Hindlimb muscle (tissue), 1 donor: Measurements from ENCODE around the gene MPHOSPH9. TPM values are rescaled to one million over a fixed set of nuclear protein-coding genes. Genes with fewer than 3 reads are reported as not detected.
"Not testable (repeated sequence)": the region's sequence is repeated elsewhere in the genome, so short reads cannot be mapped to it uniquely, and the experiment has no call there.

Experiments
- DNase-seq: peaks from one replicate; pipeline ENCODE4 v3.0.0-alpha.2; 2013
- polyA plus RNA-seq: library from polyadenylated mRNA; unstranded; fragments of 120-200 nt; gene quantifications from one replicate; pipeline ENCODE4 v1.2.1, GENCODE V29; 2013; ENCODE audit not compliant: insufficient read length

The MPHOSPH9 gene
- polyA plus RNA-seq, 1 donor, result 19.3 TPM

DNA sequence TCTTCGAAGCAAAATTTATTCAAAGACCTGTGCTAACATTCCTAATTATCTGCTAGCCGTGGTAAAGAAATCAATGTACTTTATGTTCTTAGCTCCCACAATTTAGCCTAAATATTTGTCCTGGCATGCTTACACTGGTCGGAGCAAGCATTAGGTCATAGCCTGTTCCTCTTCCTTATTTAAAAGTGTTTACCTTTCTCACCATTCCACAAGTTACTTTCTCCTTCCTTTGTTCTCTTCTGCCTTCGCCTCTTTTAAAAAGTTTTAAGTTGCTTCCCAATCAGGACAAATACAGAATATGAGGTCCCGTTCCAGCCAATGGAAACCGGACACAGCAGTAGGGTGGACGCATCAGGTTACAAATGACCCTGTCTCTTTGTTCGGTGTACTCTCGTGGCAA, 27.1 kb upstream of the MPHOSPH9 start:
- no peak for DNase-seq

DNA sequence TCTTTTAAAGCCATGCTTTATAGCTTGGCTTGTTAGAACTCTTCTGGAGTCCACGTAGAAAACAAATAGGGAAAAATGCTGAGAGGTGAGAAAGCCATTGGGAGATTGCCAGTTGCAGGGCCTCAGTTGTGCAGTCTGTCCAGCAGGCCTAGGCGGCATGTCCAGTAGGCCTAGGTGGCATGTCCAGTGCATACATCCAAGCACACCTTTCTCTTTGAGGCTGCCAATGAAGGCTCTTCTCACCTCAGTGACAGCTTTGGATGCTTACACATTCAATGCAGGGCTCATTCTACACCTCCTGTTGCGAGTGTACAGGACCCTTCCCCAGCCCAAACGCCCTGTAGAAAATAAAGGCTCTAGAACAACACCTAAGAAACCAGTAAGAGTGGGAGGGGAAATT, 25.7 kb upstream of the MPHOSPH9 start:
- no peak for DNase-seq

DNA sequence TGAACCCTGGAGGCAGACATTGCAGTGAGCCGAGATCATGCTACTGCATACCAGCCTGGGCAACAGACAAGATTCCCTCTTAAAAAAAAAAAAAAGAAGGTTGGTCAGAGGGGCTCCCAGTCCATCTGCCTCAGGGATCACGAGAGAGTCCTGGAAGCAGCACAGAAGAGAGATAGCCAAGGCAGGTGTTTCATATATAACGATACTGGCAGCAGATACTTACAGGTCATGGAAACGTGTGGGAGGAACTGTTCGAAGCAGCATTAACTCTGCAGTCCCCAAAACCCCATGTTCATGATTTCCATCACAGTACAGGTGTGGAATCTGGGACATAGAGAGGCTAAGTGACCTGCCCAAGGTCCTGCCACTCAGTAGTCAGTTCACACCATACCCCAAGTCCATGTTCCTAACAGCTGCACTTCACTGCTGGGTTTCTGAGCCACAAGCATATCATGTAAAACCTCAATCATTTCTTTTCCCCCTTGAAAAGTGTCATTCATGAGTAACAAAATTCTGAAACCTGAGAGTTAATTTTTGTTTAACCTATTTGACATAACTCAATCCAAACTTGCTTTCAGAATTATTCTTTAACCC, 22.0 kb upstream of the MPHOSPH9 start:
- DNase-seq, result no peak

DNA sequence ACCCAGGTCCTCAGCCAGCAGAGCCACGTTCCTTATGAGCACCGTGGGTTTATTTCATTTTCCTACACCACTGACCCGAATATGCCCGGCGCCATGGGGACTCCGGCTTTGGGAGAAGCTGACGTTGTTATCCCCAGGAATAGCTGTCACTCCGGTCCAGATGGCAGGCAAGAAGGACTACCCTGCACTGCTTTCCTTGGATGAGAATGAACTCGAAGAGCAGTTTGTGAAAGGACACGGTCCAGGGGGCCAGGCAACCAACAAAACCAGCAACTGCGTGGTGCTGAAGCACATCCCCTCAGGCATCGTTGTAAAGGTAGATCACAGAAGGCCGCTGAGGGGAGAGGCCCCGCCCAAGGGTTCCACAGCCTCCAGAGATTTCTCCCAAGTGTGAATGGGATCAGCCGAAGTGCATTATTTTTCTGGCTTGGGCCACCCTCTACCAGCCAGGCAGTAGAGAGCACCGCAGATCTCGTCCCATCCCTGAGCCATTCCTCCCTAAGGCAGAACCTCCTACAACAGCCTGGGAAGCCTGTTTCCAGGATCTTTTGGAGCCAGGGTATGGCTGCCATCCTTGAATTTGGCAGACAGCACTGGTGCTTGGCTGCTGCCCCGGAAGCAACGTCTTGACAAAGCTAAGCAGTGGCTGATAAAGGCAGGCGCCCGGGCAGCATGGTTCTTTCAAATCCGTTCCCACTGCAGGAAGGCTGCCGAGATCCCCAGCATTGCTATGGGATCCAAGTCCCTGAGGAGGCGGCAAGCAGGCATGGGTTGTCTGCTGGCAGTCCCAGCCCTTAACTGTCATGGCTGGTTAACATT, 20.9 kb upstream of the MPHOSPH9 start:
- DNase-seq, result no peak

DNA sequence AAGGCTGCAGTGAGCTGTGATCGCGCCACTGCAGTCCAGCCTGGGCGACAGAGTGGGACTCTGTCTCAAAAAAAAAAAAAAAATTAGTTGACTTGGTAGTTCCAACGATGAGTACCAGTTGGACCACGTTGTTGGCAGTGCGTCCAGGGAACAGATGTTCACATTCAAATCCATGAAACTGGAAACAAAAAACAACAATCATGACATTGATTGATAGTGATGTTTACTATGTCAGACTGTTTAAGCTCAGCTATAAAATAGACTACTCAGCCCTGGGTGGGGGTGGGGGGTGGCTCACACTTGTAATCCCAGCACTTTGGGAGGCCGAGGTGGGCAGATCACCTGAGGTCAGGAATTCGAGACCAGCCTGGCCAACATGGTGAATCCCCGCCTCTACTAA, 19.4 kb upstream of the MPHOSPH9 start:
- DNase-seq, result not testable (repeated sequence)

DNA sequence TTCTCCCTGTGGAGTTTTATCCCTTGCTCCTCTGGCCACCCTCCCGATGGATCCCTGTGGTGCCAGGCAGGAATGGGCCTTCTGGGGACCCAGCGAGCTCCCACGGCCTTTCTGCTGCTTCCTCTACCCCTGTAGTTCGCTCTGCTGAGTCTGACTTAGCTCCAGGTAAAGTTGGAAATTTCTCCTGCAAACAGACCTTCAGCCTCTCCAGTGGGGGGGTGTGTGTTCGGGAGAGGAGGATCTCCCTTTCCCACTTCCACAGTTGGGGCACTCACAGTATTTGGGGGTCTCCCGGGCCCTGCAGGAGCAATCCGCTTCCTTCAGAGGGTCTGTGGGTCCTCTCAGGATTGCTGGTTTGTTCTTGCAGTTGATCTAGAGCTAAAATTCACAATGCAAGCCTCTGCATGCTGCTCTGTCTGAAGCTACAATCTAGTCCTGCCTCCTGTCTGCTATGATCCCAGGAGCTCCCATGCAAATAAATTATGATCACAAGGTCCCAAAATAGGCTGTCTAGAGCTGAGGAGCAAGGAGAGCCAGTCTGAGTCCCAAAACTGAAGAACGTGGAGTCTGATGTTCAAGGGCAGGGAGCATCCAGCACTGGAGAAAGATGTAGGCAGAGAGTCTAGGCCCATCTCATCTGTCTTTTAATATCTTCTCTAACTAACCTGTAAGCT, 18.6 kb upstream of the MPHOSPH9 start:
- no peak for DNase-seq

DNA sequence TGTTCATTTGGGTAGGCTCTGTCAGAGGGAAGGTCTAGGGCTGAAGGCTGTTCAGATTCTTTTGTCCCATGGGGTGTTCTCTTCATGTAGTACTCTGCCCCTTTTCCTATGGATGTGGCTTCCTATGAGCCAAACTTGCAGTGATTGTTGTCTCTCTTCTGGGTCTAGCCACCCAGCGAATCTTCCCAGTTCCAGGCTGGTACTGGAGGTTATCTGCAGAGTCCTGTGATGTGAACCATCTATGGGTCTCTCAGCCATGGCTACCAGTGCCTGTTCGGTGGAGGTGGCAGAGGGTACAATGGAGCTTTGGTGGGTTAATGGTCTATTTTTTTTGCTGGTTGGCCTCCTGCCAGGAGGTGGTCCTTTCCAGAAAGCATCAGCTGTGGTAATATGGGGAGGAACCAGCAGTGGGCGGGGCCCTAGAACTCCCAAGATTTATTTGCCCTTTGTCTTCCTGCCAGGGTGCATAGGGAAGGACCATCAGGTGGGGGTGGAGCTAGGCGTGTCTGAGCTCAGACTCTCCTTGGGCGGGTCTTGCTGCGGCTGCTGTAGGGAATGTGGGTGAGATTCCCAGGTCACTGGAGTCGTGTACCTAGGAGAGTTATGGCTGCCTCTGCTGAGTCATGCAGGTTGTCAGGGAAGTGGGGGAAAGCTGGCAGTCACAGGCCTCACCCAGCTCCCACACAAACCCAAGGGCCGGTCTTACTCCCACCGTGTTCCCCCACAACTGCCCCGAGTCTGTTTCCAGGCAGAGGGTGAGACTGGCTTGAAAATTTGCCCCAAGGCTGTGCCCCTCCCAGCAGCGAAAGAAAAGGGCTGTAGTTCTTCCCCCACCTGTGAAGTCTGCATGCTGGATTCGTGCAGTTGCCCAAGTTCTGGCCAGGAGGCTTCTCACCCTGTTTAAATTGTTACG, 17.8 kb upstream of the MPHOSPH9 start:
- DNase-seq, result no peak

DNA sequence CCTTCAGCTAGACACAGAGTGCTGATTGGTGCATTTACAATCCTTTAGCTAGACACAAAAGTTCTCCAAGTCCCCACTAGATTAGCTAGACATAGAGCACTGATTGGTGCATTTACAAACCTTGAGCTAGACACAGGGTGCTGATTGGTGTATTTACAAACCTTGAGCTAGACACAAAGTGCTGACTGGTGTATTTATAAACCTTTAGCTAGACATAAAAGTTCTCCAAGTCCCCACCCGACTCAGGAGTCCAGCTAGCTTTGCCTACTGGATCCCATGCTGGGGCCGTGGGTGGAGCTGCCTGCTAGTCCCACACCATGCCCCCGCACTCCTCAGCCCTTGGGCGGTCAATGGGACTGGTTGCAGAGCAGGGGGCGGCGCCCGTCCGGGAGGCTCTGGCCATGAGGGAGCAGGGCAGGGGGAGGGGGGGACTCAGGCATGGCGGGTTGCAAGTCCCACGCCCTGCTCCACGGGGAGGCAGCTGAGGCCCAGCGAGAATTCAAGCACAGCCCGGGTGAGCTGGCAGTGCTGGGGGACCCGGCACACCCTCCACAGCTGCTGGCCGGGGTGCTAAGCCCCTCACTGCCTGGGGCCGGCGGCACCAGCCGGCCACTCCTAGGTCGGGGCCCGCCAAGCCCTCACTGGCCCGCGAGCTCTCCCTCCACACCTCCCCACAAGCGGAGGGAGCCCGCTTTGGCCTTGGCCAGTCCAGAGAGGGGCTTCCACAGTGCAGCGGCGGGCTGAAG, 16.2 kb upstream of the MPHOSPH9 start:
- DNase-seq, result not testable (repeated sequence)

DNA sequence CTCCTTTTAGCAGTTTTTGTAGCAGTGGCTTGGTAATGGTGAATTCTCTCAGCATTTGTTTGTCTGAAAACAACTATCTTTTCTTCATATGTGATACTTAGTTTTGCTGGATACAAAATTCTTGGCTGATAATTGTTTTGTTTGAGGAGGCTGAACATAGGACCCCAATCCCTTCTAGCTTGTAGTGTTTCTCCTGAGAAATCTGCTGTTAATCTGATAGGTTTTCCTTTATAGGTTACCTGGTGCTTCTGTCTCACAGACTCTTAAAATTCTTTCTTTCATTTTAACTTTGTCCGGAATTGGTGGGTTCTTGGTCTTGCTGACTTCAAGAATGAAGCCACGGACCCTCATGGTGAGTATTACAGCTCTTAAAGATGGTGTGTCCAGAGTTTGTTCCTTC, 15.2 kb upstream of the MPHOSPH9 start:
- not testable (repeated sequence) for DNase-seq

DNA sequence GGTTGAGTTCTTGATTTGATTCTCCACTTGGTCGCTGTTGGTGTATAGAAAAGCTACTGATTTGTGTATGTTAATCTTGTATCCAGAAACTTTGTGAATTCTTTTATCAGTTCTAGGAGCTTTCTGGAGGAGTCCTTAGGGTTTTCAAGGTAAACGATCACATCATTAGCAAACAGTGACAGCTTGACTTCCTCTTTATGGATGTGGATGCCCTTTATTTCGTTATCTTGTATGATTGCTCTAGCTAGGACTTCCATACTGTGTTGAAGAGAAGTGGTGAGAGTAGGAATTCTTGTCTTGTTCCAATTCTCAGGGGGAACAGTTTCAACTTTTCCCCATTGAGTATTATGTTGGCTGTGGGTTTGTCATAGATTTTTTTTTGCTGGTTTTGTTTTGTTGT, 12.7 kb upstream of the MPHOSPH9 start:
- DNase-seq, result no peak

DNA sequence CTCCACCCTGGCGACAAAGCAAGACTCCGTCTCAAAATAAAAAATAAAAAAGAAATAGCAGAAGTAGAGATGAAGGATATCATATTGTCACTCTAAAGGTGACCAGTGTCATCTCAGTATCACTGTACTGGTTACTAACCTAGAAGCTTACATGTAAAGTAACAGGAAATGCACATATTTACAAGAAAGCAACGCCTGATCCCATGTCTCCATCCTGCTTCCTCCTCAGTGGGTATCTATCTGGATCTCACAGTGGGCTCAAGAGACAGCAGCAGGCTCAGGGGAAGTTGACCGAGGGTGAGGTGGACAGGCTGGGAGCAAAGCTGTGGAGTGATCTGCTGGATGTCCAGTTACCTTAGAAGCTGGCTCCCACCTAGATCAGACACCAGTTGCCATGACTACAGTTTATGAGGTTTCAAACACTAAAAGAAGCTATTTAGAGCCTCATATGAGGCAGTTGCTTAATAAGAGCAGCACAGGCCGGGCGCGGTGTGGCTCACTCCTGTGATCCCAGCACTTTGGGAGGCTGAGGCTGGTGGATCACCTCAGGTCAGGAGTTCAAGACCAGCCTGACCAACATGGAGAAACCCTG, 10.8 kb upstream of the MPHOSPH9 start:
- DNase-seq, result no peak

DNA sequence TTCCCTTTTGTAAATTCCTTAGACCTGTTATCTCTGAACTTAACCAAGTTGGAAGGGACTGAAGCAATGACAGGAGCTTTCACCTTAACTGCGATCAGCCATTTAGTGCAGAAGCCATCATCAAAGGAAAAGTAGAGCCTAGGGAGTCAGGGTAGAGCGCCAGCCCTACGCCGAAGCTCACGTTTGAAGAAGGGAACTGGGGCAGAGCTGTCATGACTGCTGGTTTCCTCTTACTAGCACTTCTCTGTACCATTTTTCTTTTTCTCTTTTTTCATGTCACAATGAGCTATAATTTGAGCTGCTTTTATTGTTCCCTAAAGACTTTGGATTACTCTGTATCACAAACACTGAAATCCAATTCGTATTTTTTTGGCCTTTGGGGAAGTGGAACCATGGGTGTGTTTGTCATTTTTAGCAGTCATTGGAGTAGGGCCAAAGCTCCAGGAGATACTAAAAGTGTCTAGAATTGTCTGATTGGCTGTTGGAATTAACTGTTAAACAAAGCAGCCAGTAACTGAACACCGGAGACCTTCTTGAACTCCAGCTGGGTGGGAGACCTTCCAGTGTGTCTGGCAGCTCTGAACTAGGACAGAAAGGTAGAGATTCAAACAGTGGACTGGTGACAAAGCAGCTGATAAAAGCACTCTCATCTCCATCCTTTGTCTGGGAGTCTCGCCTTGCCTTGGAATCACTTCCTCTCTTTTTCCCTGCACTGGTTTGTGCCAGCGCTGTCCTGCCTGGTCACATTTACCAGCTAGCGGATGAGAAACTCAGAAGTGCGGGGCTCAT, 9.4 kb upstream of the MPHOSPH9 start:
- DNase-seq, result peak; percentile 20

DNA sequence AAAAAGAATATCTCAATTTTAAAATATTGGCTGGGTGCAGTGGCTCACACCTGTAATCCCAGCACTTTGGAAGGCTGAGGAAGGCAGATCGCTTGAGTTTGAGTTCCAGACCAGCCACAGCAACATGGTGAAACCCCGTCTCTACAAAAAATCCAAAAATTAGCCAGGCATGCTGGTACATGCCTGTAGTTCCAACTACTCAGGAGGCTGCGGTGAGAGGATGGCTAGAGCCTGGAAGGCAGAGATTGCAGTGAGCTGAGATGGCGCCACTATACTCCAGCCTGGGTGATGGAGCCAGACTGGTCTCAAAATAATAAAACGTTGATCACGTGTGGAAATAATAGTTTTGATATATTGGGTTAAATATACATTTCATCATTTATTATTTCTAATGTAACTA, 6.0 kb upstream of the MPHOSPH9 start:
- no peak for DNase-seq

DNA sequence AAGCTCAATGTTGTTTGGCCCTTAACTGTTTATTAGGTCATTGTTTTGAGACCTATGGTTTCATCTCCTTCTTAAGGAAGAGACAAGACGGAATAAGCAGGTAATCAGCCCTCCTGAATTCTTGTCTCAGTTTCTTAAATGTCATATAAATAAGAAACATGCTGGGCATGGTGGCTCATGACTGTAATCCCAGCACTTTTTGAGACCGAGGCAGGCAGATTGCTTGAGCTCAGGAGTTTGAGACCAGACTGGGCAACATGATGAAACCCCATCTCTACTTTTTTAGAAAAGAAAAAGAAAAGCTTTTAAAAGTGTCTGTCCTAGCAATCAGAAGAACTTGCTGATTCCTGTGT, 5.4 kb upstream of the MPHOSPH9 start:
- no peak for DNase-seq

DNA sequence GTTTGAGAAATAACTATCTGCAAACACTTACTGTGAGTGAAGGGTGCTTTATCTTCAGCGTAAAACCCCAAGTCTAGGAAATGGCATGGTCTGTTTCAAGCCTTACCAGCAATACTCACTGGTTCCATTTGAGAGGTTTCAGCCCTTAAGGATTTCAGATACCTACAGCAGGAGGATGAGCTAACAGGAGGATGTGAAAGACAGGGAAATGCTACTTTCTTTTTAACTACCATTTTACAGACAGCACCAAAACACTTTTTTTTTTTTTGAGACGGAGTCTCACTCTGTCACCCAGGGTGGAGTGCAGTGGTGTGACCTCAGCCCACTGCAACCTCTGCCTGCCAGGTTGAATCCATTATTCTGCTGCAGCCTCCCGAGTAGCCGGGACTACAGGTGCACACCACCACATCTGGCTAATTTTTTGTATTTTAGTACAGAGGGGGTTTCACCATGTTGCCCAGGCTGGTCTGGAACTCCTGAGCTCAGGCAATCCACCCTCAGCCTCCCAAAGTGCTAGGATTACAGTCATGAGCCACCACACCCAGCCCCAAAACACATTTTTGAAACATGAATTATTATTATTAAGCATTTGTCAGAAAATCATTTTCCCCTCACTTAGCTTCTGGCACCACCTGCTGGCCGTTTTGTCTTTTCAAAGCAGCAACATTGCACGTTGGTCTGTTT, 4.8 kb upstream of the MPHOSPH9 start:
- DNase-seq, result peak; percentile 49

DNA sequence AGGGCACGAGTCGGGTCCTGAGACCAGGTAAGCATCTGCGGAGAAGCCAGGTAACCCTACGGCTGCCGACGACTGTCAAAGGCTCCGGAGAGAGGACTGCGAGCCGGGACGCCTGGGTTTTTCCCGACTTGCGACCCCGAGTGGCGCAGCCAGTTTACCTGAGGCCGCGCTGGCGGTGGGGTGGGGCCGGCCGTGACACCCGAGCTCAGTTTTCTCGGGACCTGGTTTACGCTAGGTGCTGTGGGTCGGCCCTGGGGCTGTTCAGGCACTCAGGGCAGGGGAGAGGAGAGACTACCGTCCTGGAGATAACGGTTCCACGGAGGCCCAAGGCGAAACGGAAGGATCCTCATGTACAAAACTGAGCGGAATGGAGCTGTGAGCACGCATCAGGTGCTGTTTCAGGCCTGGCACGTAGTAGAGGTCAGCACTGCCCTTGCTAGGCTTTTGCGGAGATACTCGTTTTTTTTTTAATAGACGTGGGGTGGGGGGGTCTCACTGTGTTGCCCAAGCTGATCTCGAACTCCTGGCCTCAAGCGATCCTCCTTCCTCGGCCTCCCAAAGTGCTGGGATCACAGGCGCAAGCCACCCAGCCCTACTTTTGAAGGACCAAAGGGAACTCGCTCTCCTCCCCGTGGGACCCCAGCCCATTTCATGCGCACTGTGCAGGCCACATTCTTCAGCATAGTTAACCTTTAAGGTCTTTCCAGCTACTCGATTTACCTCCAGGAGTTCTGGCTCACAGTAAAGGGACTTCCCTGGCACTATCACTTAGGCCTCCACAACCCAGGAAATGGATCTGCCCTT, 766 bp upstream of the MPHOSPH9 start:
- DNase-seq, result no peak

DNA sequence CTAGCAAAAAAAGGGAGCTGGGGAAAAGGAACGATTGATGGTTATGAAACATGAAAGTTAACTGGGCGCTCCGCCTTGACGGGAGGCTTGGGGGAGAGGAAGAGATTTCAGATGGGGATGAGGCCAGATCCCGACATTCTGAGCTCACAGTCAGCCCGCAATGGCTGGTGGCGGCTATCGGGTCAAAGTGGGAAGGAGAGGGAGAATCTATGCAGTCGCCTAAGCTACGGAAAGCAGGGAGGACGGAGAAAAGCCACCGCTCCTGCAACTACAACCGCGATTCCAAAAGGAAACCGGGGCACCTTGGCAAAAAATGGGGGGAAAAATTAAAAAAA, 502 bp downstream of the MPHOSPH9 start:
- DNase-seq, result no peak

DNA sequence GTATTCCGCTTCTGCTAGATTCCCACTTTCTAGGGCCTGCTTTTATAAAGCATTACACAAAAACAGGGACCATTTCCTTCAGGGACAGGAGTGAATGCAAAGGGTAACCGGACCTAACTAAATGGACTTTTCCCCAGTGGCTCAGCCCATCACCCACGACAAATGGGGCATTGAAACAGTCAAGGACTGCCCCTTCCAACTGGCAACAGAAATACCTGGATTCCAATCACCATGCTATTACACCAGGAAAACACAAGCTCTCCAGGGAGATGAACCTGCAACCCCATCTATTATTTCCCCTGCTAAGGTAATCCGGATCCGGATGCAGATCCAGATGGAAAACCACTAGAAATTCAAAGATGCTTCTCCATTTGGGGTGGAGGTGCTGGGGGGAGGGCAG, 1.0 kb downstream of the MPHOSPH9 start:
- DNase-seq, result no peak

DNA sequence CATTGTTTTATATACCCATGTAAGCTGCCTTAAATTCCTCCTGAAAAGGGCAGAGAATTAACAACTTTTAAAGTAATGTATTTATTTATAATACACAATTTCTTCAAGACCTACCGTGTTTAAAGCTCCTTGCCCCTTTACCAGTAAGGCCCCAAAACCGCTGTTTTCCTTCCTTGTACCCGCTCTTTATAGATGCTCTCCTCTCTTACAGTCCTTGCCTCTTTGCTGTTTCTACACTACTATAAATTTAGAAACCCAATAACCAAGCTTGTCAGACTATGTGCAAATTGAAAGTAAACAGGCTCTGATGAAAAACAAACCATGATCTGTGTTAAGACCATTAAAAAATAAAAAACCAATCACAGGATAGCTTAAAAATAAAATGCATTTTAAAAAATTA, 3.9 kb downstream of the MPHOSPH9 start:
- DNase-seq, result no peak
